ENCODE measurements around the gene INSRR. TPM values are rescaled to one million over a fixed set of nuclear protein-coding genes. Genes with fewer than 3 reads are reported as not detected.

Gene INSRR
- total and polyA plus RNA-seq, 9 of the 15 experiments (the other 6 are each of a cell fraction or from before 2014, with no cell fraction given): 0.03 to 0.18 (median 0.06) TPM; not detected in 3

- peak; percentile 39; the same call in 1 of the 2 replicates for TF ChIP-seq REST (IDR thresholded peaks at IDR 0.05; ENCODE audit: borderline replicate concordance)
- TF ChIP-seq REST (CRISPR knock-in tag; IDR thresholded peaks at IDR 0.05; ENCODE audit: low read depth): 0 out of 2 replicates have a peak, but pooled peaks have one; percentile 50
- no peak for TF ChIP-seq RB1 (IDR thresholded peaks at IDR 0.05; ENCODE audit: low read depth)
- TF ChIP-seq ZNF445 (CRISPR knock-in tag; IDR thresholded peaks at IDR 0.05; ENCODE audit: low read depth): no peak
- TF ChIP-seq POLR2A (conservative IDR thresholded peaks at IDR 0.05): peak; percentile 56
- no peak for TF ChIP-seq HES1 (IDR thresholded peaks at IDR 0.05; ENCODE audit: low read depth)
- TF ChIP-seq RAD21 (CRISPR knock-in tag; conservative IDR thresholded peaks at IDR 0.05 in 1 of 2, IDR thresholded peaks at IDR 0.05 in 1 of 2): peak; percentile 25 to 50; a peak in 2 of 4 replicates
- no peak for TF ChIP-seq ETS2 (tag; IDR thresholded peaks at IDR 0.05; ENCODE audit: borderline replicate concordance, poor library complexity, severe bottlenecking)
These were observed 57.4 kb downstream of the INSRR start (continued) for GRCh38 chr1:156801409-156802121.

Data from K562 (cell line).